SK-N-SH treated with all-trans-retinoic acid at 6 μM for 48 hours (cell line): ENCODE measurements around the gene CEP57.

ENCODE experiments used
- ATAC-seq: fragments of 200-7000 bp; cut with Tn5 transposase; 3 replicates; pipeline ENCODE4 v1.9.1; 2020; ENCODE audit warnings: mild to moderate bottlenecking, moderate library complexity
- ARNTL ChIP-seq: fragments of 450-650 bp; formaldehyde crosslinking; IDR thresholded peaks from 2 replicates; pipeline ENCODE4 v1.5.0; 2020; ENCODE audit warnings: low read depth, mild to moderate bottlenecking, moderate library complexity, borderline replicate concordance
- BACH2 ChIP-seq: fragments of 250-450 bp; sonication (Bioruptor Pico); IDR thresholded peaks from 2 replicates; pipeline ENCODE4 v1.9.0; 2021; ENCODE audit warnings: mild to moderate bottlenecking, borderline replicate concordance
- CSRNP3 ChIP-seq: fragments of 250-450 bp; sonication (Bioruptor Pico); IDR thresholded peaks from 2 replicates; pipeline ENCODE4 v1.5.1; 2021; ENCODE audit warnings: mild to moderate bottlenecking, moderate library complexity
- ESRRG ChIP-seq: fragments of 250-450 bp; sonication (Bioruptor Pico); IDR thresholded peaks from 2 replicates; pipeline ENCODE4 v1.6.1; 2021; ENCODE audit warnings: mild to moderate bottlenecking
- GLIS3 ChIP-seq: fragments of 250-450 bp; sonication (Bioruptor Pico); IDR thresholded peaks from 2 replicates; pipeline ENCODE4 v1.5.0; 2020; ENCODE audit warnings: mild to moderate bottlenecking, moderate library complexity
- ISL1 ChIP-seq: fragments of 250-450 bp; sonication (Bioruptor Pico); IDR thresholded peaks from 2 replicates; pipeline ENCODE4 v2.1.2; 2022; ENCODE audit warnings: mild to moderate bottlenecking, moderate library complexity
- OSR1 ChIP-seq: fragments of 250-450 bp; sonication (Bioruptor Pico); IDR thresholded peaks from 2 replicates; pipeline ENCODE4 v1.8.0; 2022; ENCODE audit warnings: moderate library complexity, mild to moderate bottlenecking, inconsistent platforms
- PPARA ChIP-seq: fragments of 250-450 bp; sonication (Bioruptor Pico); IDR thresholded peaks from 2 replicates; pipeline ENCODE4 v1.5.0; 2020; ENCODE audit warnings: mild to moderate bottlenecking, borderline replicate concordance
- RARB ChIP-seq: fragments of 250-450 bp; sonication (Bioruptor Pico); IDR thresholded peaks from 2 replicates; pipeline ENCODE4 v1.8.0; 2021; ENCODE audit warnings: mild to moderate bottlenecking, moderate library complexity
- SNAI2 ChIP-seq: fragments of 250-450 bp; sonication (Bioruptor Pico); IDR thresholded peaks from 2 replicates; pipeline ENCODE4 v1.5.0; 2020; ENCODE audit warnings: mild to moderate bottlenecking, moderate library complexity
- TCF4 ChIP-seq: fragments of 250-450 bp; sonication (Bioruptor Pico); IDR thresholded peaks from 2 replicates; pipeline ENCODE4 v1.8.0; 2021; ENCODE audit warnings: mild to moderate bottlenecking, moderate library complexity, borderline replicate concordance
- ZC3H10 ChIP-seq: fragments of 250-450 bp; sonication (Bioruptor Pico); IDR thresholded peaks from 2 replicates; pipeline ENCODE4 v1.5.1; 2021; ENCODE audit warnings: mild to moderate bottlenecking, moderate library complexity
- ZFP3 ChIP-seq: fragments of 250-450 bp; sonication (Bioruptor Pico); IDR thresholded peaks from 2 replicates; pipeline ENCODE4 v1.5.0; 2020; ENCODE audit warnings: mild to moderate bottlenecking, moderate library complexity
- ZFP30 ChIP-seq: fragments of 450-650 bp; formaldehyde crosslinking; IDR thresholded peaks from 2 replicates; pipeline ENCODE4 v1.5.0; 2022; ENCODE audit warnings: mild to moderate bottlenecking, moderate library complexity
- ZNF565 ChIP-seq: fragments of 450-650 bp; formaldehyde crosslinking; conservative IDR thresholded peaks from 2 replicates; pipeline ENCODE4 v1.5.0; 2020; ENCODE audit warnings: low read depth, mild to moderate bottlenecking, moderate library complexity
- ZNF70 ChIP-seq: fragments of 450-650 bp; formaldehyde crosslinking; IDR thresholded peaks from 2 replicates; pipeline ENCODE4 v1.5.0; 2020; ENCODE audit warnings: mild to moderate bottlenecking, moderate library complexity
- TF ChIP-seq, protein P1 (sequence below): fragments of 250-450 bp; sonication (Bioruptor Pico); IDR thresholded peaks from 2 replicates; pipeline ENCODE4 v1.5.0; 2020; ENCODE audit warnings: mild to moderate bottlenecking, moderate library complexity
- TF ChIP-seq, protein P2 (sequence below): fragments of 250-450 bp; sonication (Bioruptor Pico); IDR thresholded peaks from 2 replicates; pipeline ENCODE4 v1.8.0; 2020; ENCODE audit warnings: mild to moderate bottlenecking, moderate library complexity, borderline replicate concordance
- TF ChIP-seq, protein P3 (sequence below): fragments of 250-450 bp; sonication (Bioruptor Pico); IDR thresholded peaks from 2 replicates; pipeline ENCODE4 v1.5.1; 2020; ENCODE audit warnings: low read depth, mild to moderate bottlenecking, moderate library complexity
- TF ChIP-seq, protein P4 (sequence below): fragments of 250-450 bp; sonication (Bioruptor Pico); IDR thresholded peaks from 2 replicates; pipeline ENCODE4 v1.8.0; 2021; ENCODE audit warnings: low read depth, mild to moderate bottlenecking, moderate library complexity, borderline replicate concordance

CEP57 gene

GRCh38 chr11:95790933-95791708, 823 bp downstream of the CEP57 start:
- peak; percentile 0 for ATAC-seq

GRCh38 chr11:95791709-95792033, 1.4 kb downstream of the CEP57 start:
- ATAC-seq = no peak
- TF ChIP-seq TCF4 (CRISPR knock-in tag) = no peak

More at GRCh38 chr11:95790933-95791708, 823 bp downstream of the CEP57 start:
- TF ChIP-seq BACH2 (CRISPR knock-in tag) (no peak), ZNF565 (no peak), ZNF70 (CRISPR knock-in tag) (no peak), RARB (CRISPR knock-in tag) (no peak), TCF4 (CRISPR knock-in tag) (no peak), GLIS3 (no peak), ZFP3 (CRISPR knock-in tag) (no peak), SNAI2 (CRISPR knock-in tag) (no peak), PPARA (CRISPR knock-in tag) (no peak), ARNTL (no peak), ISL1 (no peak), ZFP30 (CRISPR knock-in tag) (no peak)
- TF ChIP-seq, protein P1, sequence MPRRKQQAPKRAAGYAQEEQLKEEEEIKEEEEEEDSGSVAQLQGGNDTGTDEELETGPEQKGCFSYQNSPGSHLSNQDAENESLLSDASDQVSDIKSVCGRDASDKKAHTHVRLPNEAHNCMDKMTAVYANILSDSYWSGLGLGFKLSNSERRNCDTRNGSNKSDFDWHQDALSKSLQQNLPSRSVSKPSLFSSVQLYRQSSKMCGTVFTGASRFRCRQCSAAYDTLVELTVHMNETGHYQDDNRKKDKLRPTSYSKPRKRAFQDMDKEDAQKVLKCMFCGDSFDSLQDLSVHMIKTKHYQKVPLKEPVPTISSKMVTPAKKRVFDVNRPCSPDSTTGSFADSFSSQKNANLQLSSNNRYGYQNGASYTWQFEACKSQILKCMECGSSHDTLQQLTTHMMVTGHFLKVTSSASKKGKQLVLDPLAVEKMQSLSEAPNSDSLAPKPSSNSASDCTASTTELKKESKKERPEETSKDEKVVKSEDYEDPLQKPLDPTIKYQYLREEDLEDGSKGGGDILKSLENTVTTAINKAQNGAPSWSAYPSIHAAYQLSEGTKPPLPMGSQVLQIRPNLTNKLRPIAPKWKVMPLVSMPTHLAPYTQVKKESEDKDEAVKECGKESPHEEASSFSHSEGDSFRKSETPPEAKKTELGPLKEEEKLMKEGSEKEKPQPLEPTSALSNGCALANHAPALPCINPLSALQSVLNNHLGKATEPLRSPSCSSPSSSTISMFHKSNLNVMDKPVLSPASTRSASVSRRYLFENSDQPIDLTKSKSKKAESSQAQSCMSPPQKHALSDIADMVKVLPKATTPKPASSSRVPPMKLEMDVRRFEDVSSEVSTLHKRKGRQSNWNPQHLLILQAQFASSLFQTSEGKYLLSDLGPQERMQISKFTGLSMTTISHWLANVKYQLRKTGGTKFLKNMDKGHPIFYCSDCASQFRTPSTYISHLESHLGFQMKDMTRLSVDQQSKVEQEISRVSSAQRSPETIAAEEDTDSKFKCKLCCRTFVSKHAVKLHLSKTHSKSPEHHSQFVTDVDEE (CRISPR knock-in tag) = no peak
- TF ChIP-seq, protein P2, sequence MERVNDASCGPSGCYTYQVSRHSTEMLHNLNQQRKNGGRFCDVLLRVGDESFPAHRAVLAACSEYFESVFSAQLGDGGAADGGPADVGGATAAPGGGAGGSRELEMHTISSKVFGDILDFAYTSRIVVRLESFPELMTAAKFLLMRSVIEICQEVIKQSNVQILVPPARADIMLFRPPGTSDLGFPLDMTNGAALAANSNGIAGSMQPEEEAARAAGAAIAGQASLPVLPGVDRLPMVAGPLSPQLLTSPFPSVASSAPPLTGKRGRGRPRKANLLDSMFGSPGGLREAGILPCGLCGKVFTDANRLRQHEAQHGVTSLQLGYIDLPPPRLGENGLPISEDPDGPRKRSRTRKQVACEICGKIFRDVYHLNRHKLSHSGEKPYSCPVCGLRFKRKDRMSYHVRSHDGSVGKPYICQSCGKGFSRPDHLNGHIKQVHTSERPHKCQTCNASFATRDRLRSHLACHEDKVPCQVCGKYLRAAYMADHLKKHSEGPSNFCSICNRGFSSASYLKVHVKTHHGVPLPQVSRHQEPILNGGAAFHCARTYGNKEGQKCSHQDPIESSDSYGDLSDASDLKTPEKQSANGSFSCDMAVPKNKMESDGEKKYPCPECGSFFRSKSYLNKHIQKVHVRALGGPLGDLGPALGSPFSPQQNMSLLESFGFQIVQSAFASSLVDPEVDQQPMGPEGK (CRISPR knock-in tag) = no peak
- TF ChIP-seq, protein P3, sequence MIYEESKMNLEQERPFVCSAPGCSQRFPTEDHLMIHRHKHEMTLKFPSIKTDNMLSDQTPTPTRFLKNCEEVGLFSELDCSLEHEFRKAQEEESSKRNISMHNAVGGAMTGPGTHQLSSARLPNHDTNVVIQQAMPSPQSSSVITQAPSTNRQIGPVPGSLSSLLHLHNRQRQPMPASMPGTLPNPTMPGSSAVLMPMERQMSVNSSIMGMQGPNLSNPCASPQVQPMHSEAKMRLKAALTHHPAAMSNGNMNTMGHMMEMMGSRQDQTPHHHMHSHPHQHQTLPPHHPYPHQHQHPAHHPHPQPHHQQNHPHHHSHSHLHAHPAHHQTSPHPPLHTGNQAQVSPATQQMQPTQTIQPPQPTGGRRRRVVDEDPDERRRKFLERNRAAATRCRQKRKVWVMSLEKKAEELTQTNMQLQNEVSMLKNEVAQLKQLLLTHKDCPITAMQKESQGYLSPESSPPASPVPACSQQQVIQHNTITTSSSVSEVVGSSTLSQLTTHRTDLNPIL = no peak

DNA sequence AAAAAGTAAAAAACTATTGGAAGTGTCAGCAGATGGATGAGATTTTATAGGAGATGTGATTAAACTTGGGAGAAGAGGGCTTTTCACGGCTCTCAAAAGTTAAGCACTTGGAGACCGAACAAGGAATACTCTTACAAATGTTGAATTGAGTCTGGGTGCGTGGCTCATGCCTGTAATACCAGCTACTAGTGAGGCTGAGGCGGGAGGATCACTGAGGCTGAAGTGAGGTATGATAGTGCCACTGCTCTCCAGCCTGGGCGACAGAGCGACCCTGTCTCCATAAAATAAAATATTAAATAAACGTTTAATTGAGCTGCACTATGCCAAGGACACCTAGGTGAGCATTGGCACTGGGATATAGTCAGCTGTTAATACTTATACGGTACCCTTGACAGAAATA, 1.9 kb downstream of the CEP57 start:
- ATAC-seq = no peak
- TF ChIP-seq ISL1 (no peak), CSRNP3 (no peak)

DNA sequence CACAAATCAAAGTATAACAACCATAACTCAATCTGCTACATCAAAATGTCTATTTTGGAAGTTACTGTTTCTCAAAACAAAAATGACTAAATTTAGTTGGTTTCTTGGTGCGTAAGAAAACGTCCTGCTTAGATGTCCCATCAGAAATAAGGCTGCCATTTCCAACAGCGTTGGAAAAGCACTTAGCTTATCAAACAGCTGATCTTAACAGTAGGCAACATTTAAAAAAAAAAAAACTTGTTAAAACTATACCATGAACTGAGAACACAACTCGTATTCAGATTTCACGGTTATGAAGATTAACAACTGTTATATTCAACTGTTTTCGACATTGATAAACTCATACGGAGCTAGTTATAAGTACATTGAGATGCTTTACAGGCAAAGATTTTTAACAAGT, 2.4 kb downstream of the CEP57 start:
- no peak for ATAC-seq
- no peak for TF ChIP-seq ESRRG (CRISPR knock-in tag)
- TF ChIP-seq GLIS3 = no peak
- no peak for TF ChIP-seq CSRNP3
- no peak for TF ChIP-seq ZNF70 (CRISPR knock-in tag)
- TF ChIP-seq PPARA (CRISPR knock-in tag) = no peak
- no peak for TF ChIP-seq OSR1
- TF ChIP-seq, protein P1 (CRISPR knock-in tag) = no peak
- no peak for TF ChIP-seq ZC3H10 (CRISPR knock-in tag)
- TF ChIP-seq ISL1 = no peak
- TF ChIP-seq, protein P4, sequence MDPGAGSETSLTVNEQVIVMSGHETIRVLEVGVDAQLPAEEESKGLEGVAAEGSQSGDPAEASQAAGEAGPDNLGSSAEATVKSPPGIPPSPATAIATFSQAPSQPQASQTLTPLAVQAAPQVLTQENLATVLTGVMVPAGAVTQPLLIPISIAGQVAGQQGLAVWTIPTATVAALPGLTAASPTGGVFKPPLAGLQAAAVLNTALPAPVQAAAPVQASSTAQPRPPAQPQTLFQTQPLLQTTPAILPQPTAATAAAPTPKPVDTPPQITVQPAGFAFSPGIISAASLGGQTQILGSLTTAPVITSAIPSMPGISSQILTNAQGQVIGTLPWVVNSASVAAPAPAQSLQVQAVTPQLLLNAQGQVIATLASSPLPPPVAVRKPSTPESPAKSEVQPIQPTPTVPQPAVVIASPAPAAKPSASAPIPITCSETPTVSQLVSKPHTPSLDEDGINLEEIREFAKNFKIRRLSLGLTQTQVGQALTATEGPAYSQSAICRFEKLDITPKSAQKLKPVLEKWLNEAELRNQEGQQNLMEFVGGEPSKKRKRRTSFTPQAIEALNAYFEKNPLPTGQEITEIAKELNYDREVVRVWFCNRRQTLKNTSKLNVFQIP = no peak
- no peak for TF ChIP-seq ZFP30 (CRISPR knock-in tag)
- TF ChIP-seq ZNF565 = no peak
- TF ChIP-seq SNAI2 (CRISPR knock-in tag) = no peak
- no peak for TF ChIP-seq TCF4 (CRISPR knock-in tag)
